HepG2 (cell line): ENCODE measurements around the gene PRRT1. TPM values are rescaled to one million over a fixed set of nuclear protein-coding genes. Genes with fewer than 3 reads are reported as not detected.
A peak's percentile ranks its signal among the peaks of the same experiment; 100 is the strongest.

Experiments
- ARHGAP35 ChIP-seq: sonication (generic); formaldehyde crosslinking; IDR thresholded peaks from 2 replicates; pipeline ENCODE4 v1.9.0; 2022; ENCODE audit warnings: mild to moderate bottlenecking, inconsistent platforms, moderate library complexity, missing genetic modification reagents, borderline replicate concordance
- ASH2L ChIP-seq: fragments of 300-600, 200-600 bp; sonication (generic); IDR thresholded peaks from 2 replicates; pipeline ENCODE4 v1.7.0; 2017; ENCODE audit warnings: low read depth, mild to moderate bottlenecking, moderate library complexity, mixed read lengths, low read length; ENCODE audit not compliant: insufficient read length
- BCL6 ChIP-seq: IDR thresholded peaks from 2 replicates; pipeline ENCODE4 v1.6.1; 2016; ENCODE audit warnings: missing genetic modification reagents, missing compliant biosample characterization
- CENPX ChIP-seq: sonication (generic); formaldehyde crosslinking; IDR thresholded peaks from 2 replicates; pipeline ENCODE4 v1.9.0; 2021; ENCODE audit warnings: mild to moderate bottlenecking, missing genetic modification reagents, moderate library complexity
- CHD2 ChIP-seq: IDR thresholded peaks from 2 replicates; pipeline ENCODE4 v1.6.1; 2011; ENCODE audit warnings: low read depth, low read length, improper control_type of control experiment
- DRAP1 ChIP-seq: IDR thresholded peaks from 2 replicates; pipeline ENCODE4 v1.6.1; 2016; ENCODE audit warnings: missing genetic modification reagents, missing compliant biosample characterization
- KLF9 ChIP-seq: IDR thresholded peaks from 2 replicates; pipeline ENCODE4 v1.6.1; 2016; ENCODE audit warnings: low read depth
- MIER3 ChIP-seq: IDR thresholded peaks from 2 replicates; pipeline ENCODE4 v1.6.1; 2016; ENCODE audit warnings: missing compliant biosample characterization, borderline replicate concordance
- MLX ChIP-seq: IDR thresholded peaks from 2 replicates; pipeline ENCODE4 v1.6.1; 2016
- MZF1 ChIP-seq: sonication (generic); formaldehyde crosslinking; IDR thresholded peaks from 2 replicates; pipeline ENCODE4 v1.8.1; 2023; ENCODE audit warnings: mild to moderate bottlenecking, missing genetic modification reagents, borderline replicate concordance
- NCOA2 ChIP-seq: sonication (generic); formaldehyde crosslinking; IDR thresholded peaks from 2 replicates; pipeline ENCODE4 v1.8.0; 2022; ENCODE audit warnings: inconsistent platforms
- NONO ChIP-seq, 2 experiments: fragments of 450-650 bp in 1 of 2; sonication (generic) in 1 of 2; formaldehyde crosslinking in 1 of 2; IDR thresholded peaks in 1 of 2; conservative IDR thresholded peaks in 1 of 2; 2 replicates each; pipeline versions ENCODE4 v1.6.1 to v1.8.0; 2017 to 2022; ENCODE audit warnings: mild to moderate bottlenecking in 1 of 2, missing genetic modification reagents in 1 of 2, moderate library complexity in 1 of 2
- NR2F1 ChIP-seq, 2 experiments: fragments of 450-650 bp in 1 of 2; formaldehyde crosslinking in 1 of 2; IDR thresholded peaks; 2 replicates each; pipeline versions ENCODE4 v1.5.0 to v1.6.1; 2016 to 2020; ENCODE audit warnings: mild to moderate bottlenecking in 1 of 2, missing compliant biosample characterization in 1 of 2, missing genetic modification reagents in 1 of 2, moderate library complexity in 1 of 2
- POLR2A ChIP-seq, 2 experiments: IDR thresholded peaks; 2 replicates each; pipeline ENCODE4 v1.6.1; 2011; ENCODE audit warnings: low read depth in 2 of 2, low read length in 2 of 2, mild to moderate bottlenecking in 1 of 2, moderate library complexity in 1 of 2; ENCODE audit not compliant: insufficient read depth in 1 of 2
- TARDBP ChIP-seq: sonication (generic); formaldehyde crosslinking; IDR thresholded peaks from 2 replicates; pipeline ENCODE4 v1.8.0; 2022; ENCODE audit warnings: mild to moderate bottlenecking, missing genetic modification reagents
- THRA ChIP-seq: sonication (generic); formaldehyde crosslinking; IDR thresholded peaks from 2 replicates; pipeline ENCODE4 v1.4.0; 2020; ENCODE audit warnings: missing genetic modification reagents, borderline replicate concordance
- TIGD3 ChIP-seq: sonication (generic); formaldehyde crosslinking; IDR thresholded peaks from 2 replicates; pipeline ENCODE4 v1.5.1; 2020; ENCODE audit warnings: mild to moderate bottlenecking, missing genetic modification reagents, borderline replicate concordance
- ZBTB3 ChIP-seq: sonication (generic); formaldehyde crosslinking; IDR thresholded peaks from 2 replicates; pipeline ENCODE4 v1.4.0; 2020; ENCODE audit warnings: low read depth, mild to moderate bottlenecking, moderate library complexity, missing genetic modification reagents, borderline replicate concordance
- ZKSCAN8 ChIP-seq: IDR thresholded peaks from 2 replicates; pipeline ENCODE4 v1.6.1; 2016; ENCODE audit warnings: borderline replicate concordance, missing genetic modification reagents, missing compliant biosample characterization
- ZNF12 ChIP-seq: sonication (generic); formaldehyde crosslinking; IDR thresholded peaks from 2 replicates; pipeline ENCODE4 v1.5.0; 2020; ENCODE audit warnings: missing genetic modification reagents
- ZNF441 ChIP-seq: sonication (generic); formaldehyde crosslinking; IDR thresholded peaks from 2 replicates; pipeline ENCODE4 v1.7.0; 2021; ENCODE audit warnings: missing genetic modification reagents, borderline replicate concordance
- ZNF614 ChIP-seq: IDR thresholded peaks from 2 replicates; pipeline ENCODE4 v1.6.1; 2018; ENCODE audit warnings: missing biosample characterization, missing genetic modification reagents, inconsistent platforms, borderline replicate concordance
- ZNF781 ChIP-seq: sonication (generic); formaldehyde crosslinking; IDR thresholded peaks from 2 replicates; pipeline ENCODE4 v1.5.1; 2020; ENCODE audit warnings: borderline replicate concordance, mild to moderate bottlenecking, missing genetic modification reagents; ENCODE audit errors: not compliant biosample characterization
- polyA plus RNA-seq, 8 experiments: library from polyadenylated mRNA; depleted of rRNA in 3 of 8; stranded (reverse) in 7 of 8; unstranded in 1 of 8; fragments of >200 nt; fragmentation: Illumina TruSeq in 4 of 8; extraction: Trizol in 4 of 8; gene quantifications; 2 replicates each; pipeline versions ENCODE4 v1.2.1 to v1.2.3, GENCODE V29; 2011 to 2016; ENCODE audit warnings: low read depth in 4 of 8, missing spikeins in 1 of 8, mixed read lengths in 1 of 8; ENCODE audit not compliant: insufficient read depth in 1 of 8
- total RNA-seq, 5 experiments: library from RNA; depleted of rRNA; stranded (reverse); fragments of >200 nt; fragmentation: Illumina TruSeq; extraction: Trizol; gene quantifications; 2 replicates each; pipeline ENCODE4 v1.2.3, GENCODE V29; 2016; ENCODE audit warnings: low read depth in 1 of 5

The PRRT1 gene
- total and polyA plus RNA-seq, 2 of the 13 experiments (the other 11 are each of a cell fraction or from before 2014, with no cell fraction given) = 0.64 to 1.4 TPM

- peak; percentile 21; the same call in 1 of the 2 replicates for TF ChIP-seq ZNF614 (CRISPR knock-in tag)
- peak; percentile 66 for TF ChIP-seq DRAP1 (CRISPR knock-in tag)
- TF ChIP-seq MZF1 = peak; percentile 71; the same call in 1 of the 2 replicates
- TF ChIP-seq TIGD3 = peak; percentile 42; the same call in 1 of the 2 replicates
- TF ChIP-seq CENPX (CRISPR knock-in tag) = no peak
- TF ChIP-seq NONO (IDR thresholded peaks at IDR 0.05) = no peak
- peak; percentile 56 for TF ChIP-seq NONO (CRISPR knock-in tag; conservative IDR thresholded peaks at IDR 0.05)
- TF ChIP-seq ZNF12 = peak; percentile 14; the same call in 1 of the 2 replicates
- TF ChIP-seq ZBTB3 (CRISPR knock-in tag) = peak; percentile 83
- TF ChIP-seq MIER3 (CRISPR knock-in tag) = peak; percentile 50; the same call in 1 of the 2 replicates
- TF ChIP-seq POLR2A (IDR thresholded peaks at IDR 0.05; ENCODE audit: insufficient read depth in 1 of 2, low read depth in 2 of 2, low read length in 2 of 2) = peak; percentile 59 to 79
- peak; percentile 35; the same call in 1 of the 2 replicates for TF ChIP-seq KLF9 (CRISPR knock-in tag)
- TF ChIP-seq ARHGAP35 (CRISPR knock-in tag) = 0 out of 2 replicates have a peak, but pooled peaks have one; percentile 54
- TF ChIP-seq NCOA2 (CRISPR knock-in tag) = 0 out of 2 replicates have a peak, but pooled peaks have one; percentile 1
- TF ChIP-seq CHD2 = no peak
- no peak for TF ChIP-seq BCL6 (CRISPR knock-in tag)
- peak; percentile 19; the same call in 1 of the 2 replicates for TF ChIP-seq ZNF441
- no peak for TF ChIP-seq ZNF781 (CRISPR knock-in tag)
- peak; percentile 2; the same call in 1 of the 2 replicates for TF ChIP-seq THRA (CRISPR knock-in tag)
- 0 out of 2 replicates have a peak, but pooled peaks have one; percentile 49 for TF ChIP-seq TARDBP (CRISPR knock-in tag)
- TF ChIP-seq MLX (CRISPR knock-in tag) = 0 out of 2 replicates have a peak, but pooled peaks have one; percentile 5
- TF ChIP-seq NR2F1 (CRISPR knock-in tag; IDR thresholded peaks at IDR 0.05) = 0 out of 4 replicates have a peak, but pooled peaks of 1 of the 2 experiments have one; percentile 37
- TF ChIP-seq ZKSCAN8 = peak; percentile 29; the same call in 1 of the 2 replicates
- peak; percentile 5 for TF ChIP-seq ASH2L
These were observed 25.5 kb upstream of the PRRT1 start (continued) for GRCh38 chr6:32177183-32177787.
